Measurements from ENCODE around the gene DENND1B.

DENND1B gene

DNA sequence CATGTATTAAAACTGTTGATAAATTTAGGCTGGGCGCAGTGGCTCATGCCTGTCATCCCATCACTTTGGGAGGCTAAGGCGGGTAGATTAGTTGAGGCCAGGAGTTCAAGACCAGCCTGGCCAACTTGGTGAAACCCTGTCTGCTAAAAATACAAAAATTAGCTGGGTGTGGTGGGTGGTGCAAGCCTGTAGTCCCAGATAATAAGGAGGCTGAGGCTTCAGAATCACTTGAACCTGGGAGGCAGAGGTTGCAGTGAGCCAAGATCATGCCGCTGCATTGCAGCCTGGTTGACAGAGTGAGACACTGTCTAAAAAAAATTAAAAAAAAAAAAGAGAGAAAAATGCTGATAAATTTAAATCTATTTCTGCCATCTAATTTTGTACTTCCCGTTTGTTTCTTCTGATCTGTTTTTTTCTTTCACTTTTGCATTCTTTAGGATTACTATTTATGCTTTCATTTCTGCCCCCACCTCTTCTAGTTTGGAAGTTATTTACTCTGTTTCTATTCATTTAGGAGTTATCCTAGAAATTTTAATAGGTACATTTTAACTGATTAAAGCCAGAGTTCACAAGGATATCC, 3.2 kb upstream of the DENND1B start:
- TF ChIP-seq, protein P1, sequence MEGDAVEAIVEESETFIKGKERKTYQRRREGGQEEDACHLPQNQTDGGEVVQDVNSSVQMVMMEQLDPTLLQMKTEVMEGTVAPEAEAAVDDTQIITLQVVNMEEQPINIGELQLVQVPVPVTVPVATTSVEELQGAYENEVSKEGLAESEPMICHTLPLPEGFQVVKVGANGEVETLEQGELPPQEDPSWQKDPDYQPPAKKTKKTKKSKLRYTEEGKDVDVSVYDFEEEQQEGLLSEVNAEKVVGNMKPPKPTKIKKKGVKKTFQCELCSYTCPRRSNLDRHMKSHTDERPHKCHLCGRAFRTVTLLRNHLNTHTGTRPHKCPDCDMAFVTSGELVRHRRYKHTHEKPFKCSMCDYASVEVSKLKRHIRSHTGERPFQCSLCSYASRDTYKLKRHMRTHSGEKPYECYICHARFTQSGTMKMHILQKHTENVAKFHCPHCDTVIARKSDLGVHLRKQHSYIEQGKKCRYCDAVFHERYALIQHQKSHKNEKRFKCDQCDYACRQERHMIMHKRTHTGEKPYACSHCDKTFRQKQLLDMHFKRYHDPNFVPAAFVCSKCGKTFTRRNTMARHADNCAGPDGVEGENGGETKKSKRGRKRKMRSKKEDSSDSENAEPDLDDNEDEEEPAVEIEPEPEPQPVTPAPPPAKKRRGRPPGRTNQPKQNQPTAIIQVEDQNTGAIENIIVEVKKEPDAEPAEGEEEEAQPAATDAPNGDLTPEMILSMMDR (IDR thresholded peaks at IDR 0.05; ENCODE audit: borderline replicate concordance, control extremely low read depth, extremely low read depth, insufficient read depth, missing control alignments) = no peak
- DNase-seq (ENCODE audit: low spot score) = no peak
- in situ Hi-C loops (cut with MboI; ENCODE audit: low sequenced_read_pairs, unreplicated experiment) = no loop called here

DNA sequence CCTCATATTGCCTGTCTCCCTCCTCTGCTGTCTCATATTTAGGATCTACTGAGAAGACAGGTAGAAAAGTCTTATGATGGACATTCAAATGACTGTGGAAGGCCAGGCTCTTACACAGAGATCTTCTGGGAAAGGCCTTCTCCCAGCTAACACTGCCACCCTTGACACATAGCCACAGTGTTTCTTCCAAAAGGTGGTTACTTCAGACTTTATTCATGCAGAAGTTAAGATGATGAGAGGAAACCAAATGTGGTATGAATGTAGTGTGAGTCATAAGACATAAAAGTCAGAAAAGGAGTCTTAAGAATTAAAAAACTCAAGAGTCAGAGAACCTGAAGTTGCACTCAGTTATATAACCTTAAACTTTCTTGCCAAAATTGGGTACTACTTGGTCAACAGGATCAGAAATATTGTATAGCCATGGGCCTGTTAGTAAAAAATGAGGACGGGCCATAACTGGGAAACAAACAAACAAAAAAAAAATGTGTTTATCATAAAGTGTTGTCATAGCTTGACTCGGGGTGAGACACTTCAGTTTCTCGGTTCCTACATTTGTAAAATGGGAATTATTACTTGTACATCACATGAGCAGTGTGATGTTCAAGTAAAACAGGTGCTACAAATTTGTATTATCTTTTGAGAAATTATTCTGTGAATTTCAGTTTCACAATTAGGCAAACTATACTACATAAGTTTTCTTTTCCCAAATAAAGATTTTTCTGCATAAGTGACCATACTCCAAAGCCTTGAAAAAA, 1.2 kb upstream of the DENND1B start:
- DNase-seq (ENCODE audit: low spot score) = no peak
- TF ChIP-seq, protein P1 (IDR thresholded peaks at IDR 0.05; ENCODE audit: borderline replicate concordance, control extremely low read depth, extremely low read depth, insufficient read depth, missing control alignments) = no peak
- in situ Hi-C loops (cut with MboI; ENCODE audit: low sequenced_read_pairs, unreplicated experiment) = no loop called here

- in situ Hi-C loops (cut with MboI; ENCODE audit: low sequenced_read_pairs, unreplicated experiment) = no loop called here
- TF ChIP-seq, protein P1 (IDR thresholded peaks at IDR 0.05; ENCODE audit: borderline replicate concordance, control extremely low read depth, extremely low read depth, insufficient read depth, missing control alignments) = no peak
- peak; percentile 68 for DNase-seq (ENCODE audit: low spot score)
These were observed 606 bp downstream of the DENND1B start for GRCh38 chr1:197774466-197775281.

- in situ Hi-C loops (cut with MboI; ENCODE audit: low sequenced_read_pairs, unreplicated experiment) = no loop called here
- DNase-seq (ENCODE audit: low spot score) = no peak
- TF ChIP-seq, protein P1 (IDR thresholded peaks at IDR 0.05; ENCODE audit: borderline replicate concordance, control extremely low read depth, extremely low read depth, insufficient read depth, missing control alignments) = no peak
These were observed 1.4 kb downstream of the DENND1B start for GRCh38 chr1:197773856-197774255.

GRCh38 chr1:197771904-197772556, 3.2 kb downstream of the DENND1B start:
- TF ChIP-seq, protein P1 (IDR thresholded peaks at IDR 0.05; ENCODE audit: borderline replicate concordance, control extremely low read depth, extremely low read depth, insufficient read depth, missing control alignments) = no peak
- no peak for DNase-seq (ENCODE audit: low spot score)
- in situ Hi-C loops (cut with MboI; ENCODE audit: low sequenced_read_pairs, unreplicated experiment) = no loop called here

- in situ Hi-C loops (cut with MboI; ENCODE audit: low sequenced_read_pairs, unreplicated experiment) = no loop called here
- TF ChIP-seq, protein P1 (IDR thresholded peaks at IDR 0.05; ENCODE audit: borderline replicate concordance, control extremely low read depth, extremely low read depth, insufficient read depth, missing control alignments) = no peak
- DNase-seq (ENCODE audit: low spot score) = no peak
These were observed 3.9 kb downstream of the DENND1B start for GRCh38 chr1:197771386-197771785.

Measured in GM13976 (cell line).